CD14-positive monocyte (primary cell): ENCODE data around the gene SRRT. TPM values are rescaled to one million over a fixed set of nuclear protein-coding genes. Genes with fewer than 3 reads are reported as not detected.

Experiments
- DNase-seq, 3 donors: peaks; one replicate each; pipeline ENCODE4 v3.0.0-alpha.2; 2011 to 2022
- H2AFZ ChIP-seq: 2 replicates; pipeline ENCODE4 v1.6.0; 2012; ENCODE audit warnings: mild to moderate bottlenecking, low read depth, low read length, inconsistent platforms; ENCODE audit not compliant: insufficient read depth, poor library complexity, severe bottlenecking
- H3K27ac ChIP-seq, 2 donors: 1 replicate in 1 of 2; 2 replicates in 1 of 2; pipeline ENCODE4 v1.5.1; 2012 to 2013; ENCODE audit warnings: low read length in 2 of 2, control low read depth in 1 of 2, inconsistent platforms in 1 of 2, low read depth in 1 of 2, mild to moderate bottlenecking in 1 of 2
- H3K27me3 ChIP-seq, 2 donors: one replicate each; pipeline versions ENCODE4 v1.6.0 to v1.6.1; 2011 to 2013; ENCODE audit warnings: low read length in 2 of 2; ENCODE audit not compliant: control insufficient read depth in 2 of 2, insufficient read depth in 2 of 2
- H3K36me3 ChIP-seq, 2 donors: replicated peaks in 1 of 2; 1 replicate in 1 of 2; 2 replicates in 1 of 2; pipeline versions ENCODE4 v1.5.1 to v1.6.1; 2012 to 2013; ENCODE audit warnings: low read length in 2 of 2, control low read depth in 1 of 2, inconsistent platforms in 1 of 2, mild to moderate bottlenecking in 1 of 2; ENCODE audit not compliant: insufficient read depth in 2 of 2, control insufficient read depth in 1 of 2
- H3K4me1 ChIP-seq, 2 donors: 1 replicate in 1 of 2; 2 replicates in 1 of 2; pipeline versions ENCODE4 v1.5.1 to v1.6.1; 2012 to 2013; ENCODE audit warnings: low read length in 2 of 2, control low read depth in 1 of 2, inconsistent platforms in 1 of 2, mild to moderate bottlenecking in 1 of 2, moderate library complexity in 1 of 2; ENCODE audit not compliant: insufficient read depth in 2 of 2, control insufficient read depth in 1 of 2
- H3K4me2 ChIP-seq: replicated peaks from 2 replicates; pipeline ENCODE3; 2012; ENCODE audit warnings: low read length, moderate library complexity, mild to moderate bottlenecking; ENCODE audit not compliant: poor library complexity, severe bottlenecking; ENCODE audit errors: extremely low read depth
- H3K4me3 ChIP-seq, 3 experiments: fragments of 200-600 bp in 1 of 3; sonication (generic) in 1 of 3; replicated peaks in 1 of 3; 1 replicate in 2 of 3; 2 replicates in 1 of 3; pipeline ENCODE4 v1.5.1; 2011 to 2013; ENCODE audit warnings: low read length in 3 of 3, mild to moderate bottlenecking in 3 of 3, control low read depth in 2 of 3, low read depth in 2 of 3, inconsistent platforms in 1 of 3, moderate library complexity in 1 of 3
- H3K79me2 ChIP-seq: 2 replicates; pipeline ENCODE4 v1.6.0; 2012; ENCODE audit warnings: mild to moderate bottlenecking, control low read depth, inconsistent platforms, low read length, moderate library complexity; ENCODE audit not compliant: insufficient read depth
- H3K9ac ChIP-seq: 2 replicates; pipeline ENCODE4 v1.6.0; 2017; ENCODE audit warnings: low read length, mild to moderate bottlenecking; ENCODE audit not compliant: insufficient read depth, poor library complexity, severe bottlenecking
- H3K9me3 ChIP-seq, 2 donors: replicated peaks in 1 of 2; 1 replicate in 1 of 2; 2 replicates in 1 of 2; pipeline versions ENCODE4 v1.5.1 to v1.6.1; 2012 to 2013; ENCODE audit warnings: low read length in 2 of 2, control low read depth in 1 of 2; ENCODE audit not compliant: control insufficient read depth in 1 of 2, insufficient read depth in 1 of 2
- H4K20me1 ChIP-seq: 2 replicates; pipeline ENCODE4 v1.6.0; 2012; ENCODE audit warnings: mild to moderate bottlenecking, low read length, control low read depth, moderate library complexity; ENCODE audit not compliant: insufficient read depth
- H3K27ac Mint-ChIP-seq, 7 donors: one replicate each; pipeline ENCODE4 v1.8.0; 2020; ENCODE audit warnings: mild to moderate bottlenecking in 7 of 7, mixed read lengths in 7 of 7, moderate library complexity in 6 of 7, inconsistent platforms in 2 of 7
- H3K27me3 Mint-ChIP-seq, 3 donors: one replicate each; pipeline ENCODE4 v1.8.0; 2021 to 2022; ENCODE audit warnings: low read depth in 3 of 3, mild to moderate bottlenecking in 3 of 3, mixed read lengths in 3 of 3, moderate library complexity in 3 of 3, inconsistent platforms in 1 of 3
- H3K36me3 Mint-ChIP-seq, 2 donors: one replicate each; pipeline ENCODE4 v1.8.0; 2020; ENCODE audit warnings: mixed read lengths in 2 of 2, inconsistent platforms in 1 of 2, mild to moderate bottlenecking in 1 of 2
- H3K4me1 Mint-ChIP-seq: one replicate; pipeline ENCODE4 v1.8.0; 2020; ENCODE audit warnings: mild to moderate bottlenecking, mixed read lengths
- H3K4me3 Mint-ChIP-seq, 2 donors: one replicate each; pipeline ENCODE4 v1.8.0; 2020; ENCODE audit warnings: mild to moderate bottlenecking in 2 of 2, mixed read lengths in 2 of 2, moderate library complexity in 1 of 2
- H3K9me3 Mint-ChIP-seq, 7 donors: one replicate each; pipeline ENCODE4 v1.8.0; 2020 to 2022; ENCODE audit warnings: mixed read lengths in 7 of 7, mild to moderate bottlenecking in 6 of 7, moderate library complexity in 6 of 7, inconsistent platforms in 2 of 7
- CTCF ChIP-seq: fragments of 200-600 bp; IDR thresholded peaks from one replicate; pipeline ENCODE4 v1.8.0; 2022; ENCODE audit warnings: antibody characterized with exemption, mild to moderate bottlenecking
- WGBS: methylation state at CpG from one replicate; pipeline ENCODE4 v1.1.5; 2013; ENCODE audit warnings: missing lambda C conversion rate; ENCODE audit not compliant: insufficient coverage; 5-methylcytosine and 5-hydroxymethylcytosine counted together
- intact Hi-C, 2 donors: fragments of 100-400 bp; cut with micrococcal nuclease; formaldehyde crosslinking; loops; one replicate each; pipeline versions ENCODE4 v1.15.0 to v1.15.1; 2023
- polyA plus RNA-seq, 3 donors: library from polyadenylated mRNA; depleted of rRNA in 1 of 3; unstranded in 2 of 3; stranded (reverse) in 1 of 3; fragments of 300-500 nt in 2 of 3; fragments of >200 nt in 1 of 3; fragmentation: Illumina TruSeq in 2 of 3; gene quantifications; 1 replicate in 2 of 3; 2 replicates in 1 of 3; pipeline ENCODE4 v1.2.3, GENCODE V29; 2012 to 2021

Gene SRRT
- polyA plus RNA-seq, 3 donors: 26.9 to 116 (median 29.6) TPM

GRCh38 chr7:100875356-100875751 lies 451 bp downstream of the SRRT start:
- H3K9me3 Mint-ChIP-seq: peaks cover 0 to 5% (median 0%) of the 10 kb centered on the region in 7 donors
- no peak for DNase-seq
- H3K79me2 ChIP-seq: peaks cover 53% of the 10 kb centered on the region
- intact Hi-C loops: loop anchor here in 1 of 2 donors (1.0 kb wide), 1 partner anchor 12 kb away; no protein-coding TSS in a partner anchor
- H3K4me2 ChIP-seq: peak overlapping the region; percentile 95
- H3K4me3 ChIP-seq: peak overlapping the region; percentile 68 to 98 (median 76)
- peaks cover 51% of the 10 kb centered on the region for H4K20me1 ChIP-seq
- peaks cover 0 to 8% (median 0%) of the 10 kb centered on the region in 3 donors for H3K27me3 Mint-ChIP-seq
- H3K4me3 Mint-ChIP-seq: peak overlapping the region; percentile 97
- no peaks in the 10 kb centered on the region for H3K9me3 ChIP-seq
- peaks cover 33% of the 10 kb centered on the region for H3K4me1 Mint-ChIP-seq
- H3K36me3 Mint-ChIP-seq: peaks cover 49 to 56% of the 10 kb centered on the region in 2 donors
- no peaks in the 10 kb centered on the region for H3K27me3 ChIP-seq
- peak overlapping the region; percentile 79 to 94 for H3K27ac ChIP-seq
- peaks cover 22 to 31% of the 10 kb centered on the region in 2 donors for H3K4me1 ChIP-seq
- H3K9ac ChIP-seq: peak overlapping the region; percentile 90
- H3K36me3 ChIP-seq: peaks cover 5 to 29% of the 10 kb centered on the region in 2 donors
- H3K27ac Mint-ChIP-seq: peak overlapping the region; percentile 92 to 98 (median 95)
- peak overlapping the region; percentile 94 for H2AFZ ChIP-seq
- WGBS: 1% methylated on average over 24 of the region's 39 CpGs
- TF ChIP-seq CTCF: no peak

- H3K36me3 ChIP-seq: peaks cover 25 to 55% of the 10 kb centered on the region in 2 donors
- no peak overlapping the region for H3K4me3 ChIP-seq
- H3K9me3 ChIP-seq: no peaks in the 10 kb centered on the region
- H3K79me2 ChIP-seq: peaks cover 69% of the 10 kb centered on the region
- no peak for DNase-seq
- TF ChIP-seq CTCF: no peak
- H3K4me2 ChIP-seq: no peak overlapping the region
- no peak overlapping the region for H3K27ac ChIP-seq
- Mint-ChIP-seq H3K9me3 (peaks cover 0 to 5% (median 0%) of the 10 kb centered on the region in 7 donors), H3K27ac (peak overlapping the region in 1 of 7 donors; percentile 70), H3K36me3 (peaks cover 56 to 65% of the 10 kb centered on the region in 2 donors), H3K27me3 (peaks cover 0 to 5% (median 0%) of the 10 kb centered on the region in 3 donors), H3K4me3 (no peak overlapping the region), H3K4me1 (peaks cover 26% of the 10 kb centered on the region)
- intact Hi-C loops: no loop called here
- peaks cover 22 to 31% of the 10 kb centered on the region in 2 donors for H3K4me1 ChIP-seq
- H2AFZ ChIP-seq: no peak overlapping the region
- H3K27me3 ChIP-seq: no peaks in the 10 kb centered on the region
- peaks cover 75% of the 10 kb centered on the region for H4K20me1 ChIP-seq
- WGBS: 80% methylated on average over 7 of the region's 7 CpGs
- no peak overlapping the region for H3K9ac ChIP-seq
These were observed 3.1 kb downstream of the SRRT start for GRCh38 chr7:100878013-100878412.
